GM21367 (cell line): Measurements from ENCODE around the gene RNF17.

ENCODE experiments used
- ATAC-seq: cut with Tn5 transposase; IDR thresholded peaks from one replicate; pipeline ENCODE4 v1.9.1; 2021; ENCODE audit not compliant: unreplicated experiment

Gene RNF17, protein sequence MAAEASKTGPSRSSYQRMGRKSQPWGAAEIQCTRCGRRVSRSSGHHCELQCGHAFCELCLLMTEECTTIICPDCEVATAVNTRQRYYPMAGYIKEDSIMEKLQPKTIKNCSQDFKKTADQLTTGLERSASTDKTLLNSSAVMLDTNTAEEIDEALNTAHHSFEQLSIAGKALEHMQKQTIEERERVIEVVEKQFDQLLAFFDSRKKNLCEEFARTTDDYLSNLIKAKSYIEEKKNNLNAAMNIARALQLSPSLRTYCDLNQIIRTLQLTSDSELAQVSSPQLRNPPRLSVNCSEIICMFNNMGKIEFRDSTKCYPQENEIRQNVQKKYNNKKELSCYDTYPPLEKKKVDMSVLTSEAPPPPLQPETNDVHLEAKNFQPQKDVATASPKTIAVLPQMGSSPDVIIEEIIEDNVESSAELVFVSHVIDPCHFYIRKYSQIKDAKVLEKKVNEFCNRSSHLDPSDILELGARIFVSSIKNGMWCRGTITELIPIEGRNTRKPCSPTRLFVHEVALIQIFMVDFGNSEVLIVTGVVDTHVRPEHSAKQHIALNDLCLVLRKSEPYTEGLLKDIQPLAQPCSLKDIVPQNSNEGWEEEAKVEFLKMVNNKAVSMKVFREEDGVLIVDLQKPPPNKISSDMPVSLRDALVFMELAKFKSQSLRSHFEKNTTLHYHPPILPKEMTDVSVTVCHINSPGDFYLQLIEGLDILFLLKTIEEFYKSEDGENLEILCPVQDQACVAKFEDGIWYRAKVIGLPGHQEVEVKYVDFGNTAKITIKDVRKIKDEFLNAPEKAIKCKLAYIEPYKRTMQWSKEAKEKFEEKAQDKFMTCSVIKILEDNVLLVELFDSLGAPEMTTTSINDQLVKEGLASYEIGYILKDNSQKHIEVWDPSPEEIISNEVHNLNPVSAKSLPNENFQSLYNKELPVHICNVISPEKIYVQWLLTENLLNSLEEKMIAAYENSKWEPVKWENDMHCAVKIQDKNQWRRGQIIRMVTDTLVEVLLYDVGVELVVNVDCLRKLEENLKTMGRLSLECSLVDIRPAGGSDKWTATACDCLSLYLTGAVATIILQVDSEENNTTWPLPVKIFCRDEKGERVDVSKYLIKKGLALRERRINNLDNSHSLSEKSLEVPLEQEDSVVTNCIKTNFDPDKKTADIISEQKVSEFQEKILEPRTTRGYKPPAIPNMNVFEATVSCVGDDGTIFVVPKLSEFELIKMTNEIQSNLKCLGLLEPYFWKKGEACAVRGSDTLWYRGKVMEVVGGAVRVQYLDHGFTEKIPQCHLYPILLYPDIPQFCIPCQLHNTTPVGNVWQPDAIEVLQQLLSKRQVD (N-terminal part only)

GRCh38 chr13:24763596-24764275 lies at the start of gene RNF17:
Gene RNF17 (plus strand): TSS chr13:24764169. CDS start chr13:24764204, 35 bp downstream.
- ATAC-seq = no peak

DNA sequence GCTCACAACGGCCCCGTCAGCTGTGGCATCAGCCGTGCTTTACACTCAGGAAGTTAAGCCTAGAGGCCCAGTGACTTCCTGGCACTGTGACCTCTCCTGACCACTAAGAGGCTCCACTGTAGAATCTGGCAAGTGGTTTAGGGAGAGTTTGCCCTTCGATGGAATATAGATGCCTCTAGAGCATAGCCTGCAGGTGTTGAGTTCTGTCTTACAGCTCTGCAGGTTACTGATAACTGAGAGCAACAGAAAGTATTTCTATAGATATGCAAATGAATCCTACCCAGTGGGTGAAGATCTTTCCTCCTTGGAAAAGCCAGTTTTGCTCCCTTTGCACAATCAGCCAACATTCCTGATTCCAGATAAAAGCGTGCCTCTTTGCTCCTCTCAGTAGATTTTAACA lies 48.0 kb upstream of the RNF17 start:
- no peak for ATAC-seq

- ATAC-seq = no peak
These were observed 47.5 kb upstream of the RNF17 start for GRCh38 chr13:24716446-24716845.

DNA sequence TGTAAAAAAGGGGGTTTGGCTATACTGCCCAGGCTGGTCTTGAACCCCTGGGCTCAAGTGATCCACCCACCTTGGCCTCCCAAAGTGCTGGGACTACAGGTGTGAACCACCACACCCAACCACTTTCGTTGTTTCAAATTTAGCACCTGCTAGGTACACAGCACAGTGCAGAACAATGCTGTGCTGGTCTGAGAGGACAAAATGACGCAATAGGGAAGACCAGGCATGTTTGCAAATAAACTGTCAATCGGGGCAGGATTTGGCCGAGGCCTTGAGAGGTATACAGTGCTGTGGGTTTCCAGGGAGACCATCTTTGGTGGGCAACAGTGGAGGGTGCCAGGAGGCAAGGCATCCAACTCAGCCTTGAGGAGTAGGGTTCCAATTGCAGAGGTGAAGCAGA lies 46.8 kb upstream of the RNF17 start:
- no peak for ATAC-seq

GRCh38 chr13:24718192-24718965 lies 45.6 kb upstream of the RNF17 start:
- ATAC-seq = no peak

- ATAC-seq = no peak
These were observed 44.8 kb upstream of the RNF17 start for GRCh38 chr13:24719139-24719538.

- no peak for ATAC-seq
These were observed 40.8 kb upstream of the RNF17 start for GRCh38 chr13:24723206-24723605.

DNA sequence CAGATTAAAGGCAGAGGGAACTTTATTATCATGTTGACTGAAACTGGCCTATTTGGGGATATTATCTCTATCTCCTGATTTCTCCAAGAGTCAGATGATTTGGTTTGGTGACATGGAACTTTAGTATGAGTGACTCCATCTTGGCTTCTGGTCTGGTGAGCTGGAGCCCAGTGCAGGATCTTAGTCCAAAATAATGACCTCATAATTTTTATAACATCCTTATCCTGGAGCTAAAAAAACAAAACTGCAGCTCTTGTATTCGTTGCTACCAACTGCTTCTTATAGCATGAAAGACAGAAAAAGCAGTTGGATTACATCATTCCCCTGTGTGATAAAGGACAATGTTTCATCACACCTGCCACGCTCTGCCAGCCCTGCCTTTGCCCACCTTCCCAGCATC lies 39.3 kb upstream of the RNF17 start:
- no peak for ATAC-seq

DNA sequence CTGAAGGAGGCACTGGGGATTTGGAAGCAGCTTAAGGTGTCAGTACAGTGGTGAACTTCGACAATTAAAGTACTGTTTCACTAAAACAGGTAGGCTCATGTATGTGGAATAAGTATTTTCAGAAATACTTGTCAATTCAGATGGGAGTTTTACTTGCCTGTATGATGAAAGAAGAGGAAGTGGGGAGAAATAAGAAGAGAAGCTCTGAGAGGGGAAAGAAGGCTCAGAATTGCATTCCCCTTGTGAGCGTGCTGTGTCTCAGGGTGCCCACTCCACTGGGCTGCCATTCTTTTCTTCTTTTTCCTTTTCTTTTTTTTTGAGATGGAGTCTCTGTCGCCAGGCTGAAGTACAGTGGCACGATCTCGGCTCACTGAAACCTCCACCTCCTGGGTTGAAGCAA lies 38.6 kb upstream of the RNF17 start:
- no peak for ATAC-seq

DNA sequence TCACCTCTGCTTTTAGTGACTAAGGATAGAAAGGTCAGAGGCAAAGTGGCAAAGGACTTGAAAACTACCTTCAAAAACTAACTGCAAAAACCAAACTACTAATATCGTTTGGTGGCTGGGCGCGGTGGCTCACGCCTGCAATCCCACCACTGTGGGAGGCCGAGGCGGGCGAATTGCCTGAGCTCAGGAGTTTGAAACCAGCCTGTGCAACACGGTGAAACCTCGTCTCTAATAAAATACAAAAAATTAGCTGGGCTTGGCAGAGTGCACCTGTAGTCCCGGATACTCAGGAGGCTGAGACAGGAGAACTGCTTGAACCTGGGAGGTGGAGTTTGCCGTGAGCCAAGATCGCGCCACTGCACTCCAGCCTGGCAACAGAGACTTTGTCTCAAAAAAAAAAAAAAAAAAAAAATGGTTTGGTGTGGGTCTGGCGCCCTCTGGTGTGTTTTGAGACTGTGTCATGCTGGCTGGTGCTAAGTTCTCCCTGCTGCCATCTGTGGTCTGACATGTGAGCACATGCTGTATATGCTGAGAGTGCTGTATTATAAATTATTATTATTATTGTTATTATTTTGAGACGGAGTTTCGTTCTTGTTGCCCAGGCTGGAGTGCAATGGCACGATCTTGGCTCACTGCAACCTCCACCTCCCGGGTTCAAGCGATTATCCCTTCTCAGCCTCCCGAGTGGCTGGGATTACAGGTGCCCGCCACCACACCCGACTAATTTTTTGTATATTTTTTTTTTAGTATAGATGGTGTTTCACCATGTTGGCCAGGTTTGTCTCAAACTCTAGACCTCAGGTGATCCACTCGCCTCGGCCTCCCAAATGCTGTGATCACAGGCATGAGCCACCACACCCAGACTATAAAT lies 36.0 kb upstream of the RNF17 start:
- ATAC-seq = peak; percentile 78

DNA sequence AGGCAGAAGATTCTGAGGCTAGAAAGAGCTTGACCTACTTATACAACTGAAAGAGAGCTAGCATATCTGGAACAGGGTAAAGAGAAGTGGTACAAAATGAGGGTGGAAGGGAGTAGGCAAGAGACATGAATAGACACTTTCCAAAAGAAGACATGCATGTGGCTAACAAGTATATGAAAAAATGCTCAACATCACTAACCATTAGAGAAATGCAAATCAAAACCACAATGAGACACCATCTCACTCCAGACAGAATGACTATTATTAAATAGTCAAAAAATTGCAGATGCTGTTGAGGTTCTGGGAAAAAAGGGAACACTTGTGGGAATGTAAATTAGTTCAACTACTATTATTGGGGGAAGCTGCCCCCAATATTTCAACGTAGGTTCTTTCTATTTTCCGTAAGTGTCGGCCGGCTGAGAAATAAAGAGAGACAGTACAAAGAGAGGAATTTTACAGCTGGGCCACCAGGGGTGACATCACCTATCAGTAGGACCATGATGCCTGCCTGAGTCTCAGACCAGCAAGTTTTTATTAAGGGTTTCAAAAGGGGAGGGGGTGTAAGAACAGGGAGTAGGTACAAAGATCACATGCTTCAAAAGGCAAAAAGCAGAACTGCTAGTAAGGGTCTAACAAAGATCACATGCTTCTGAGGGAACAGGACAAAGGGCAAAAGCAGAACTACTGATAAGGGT lies 32.9 kb upstream of the RNF17 start:
- ATAC-seq = peak; percentile 72

- no peak for ATAC-seq
These were observed 29.0 kb upstream of the RNF17 start for GRCh38 chr13:24734950-24735349.

DNA sequence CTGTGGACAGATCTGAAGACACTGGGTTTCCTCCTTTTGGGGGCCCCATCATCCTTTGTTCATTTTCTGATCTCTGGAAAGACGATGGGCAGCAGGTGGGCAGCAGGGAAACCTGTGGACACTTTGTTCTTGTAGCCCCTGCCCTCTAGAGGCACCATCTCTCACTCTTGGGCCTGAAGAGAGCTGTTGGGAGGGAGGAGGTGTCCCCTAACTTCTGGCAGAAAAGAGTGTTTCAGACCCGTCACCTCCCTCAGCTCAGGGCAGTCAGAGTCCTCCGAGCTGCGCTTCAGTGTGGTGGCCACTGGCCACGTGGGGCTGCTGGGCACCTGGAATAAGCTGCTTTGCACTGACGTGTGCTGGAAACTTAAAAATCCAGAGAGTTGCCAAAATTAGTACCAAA lies 26.9 kb upstream of the RNF17 start:
- no peak for ATAC-seq

DNA sequence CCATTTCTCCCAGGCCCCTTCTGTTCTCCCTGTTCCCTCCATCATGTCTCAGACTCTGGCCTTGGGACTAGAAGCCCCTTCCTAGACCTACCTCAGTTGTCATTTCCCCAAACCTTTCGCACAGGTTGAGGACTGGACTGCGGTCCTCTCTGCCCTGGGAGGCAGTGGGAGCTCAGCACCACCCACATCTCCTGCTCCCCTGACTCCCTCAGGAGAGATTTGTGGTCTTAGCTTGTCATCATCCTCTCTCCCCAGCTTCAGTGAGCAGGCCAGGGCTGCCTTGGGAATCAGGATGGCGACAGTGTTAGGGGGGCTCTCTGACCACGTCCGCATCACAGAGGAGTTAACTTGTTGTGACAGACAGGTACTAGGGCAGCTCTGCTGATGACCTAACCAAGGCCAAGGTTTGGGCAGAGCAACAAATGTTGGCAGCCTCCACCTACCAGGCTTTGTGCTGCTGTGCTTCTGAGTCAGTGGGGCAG lies 25.6 kb upstream of the RNF17 start:
- no peak for ATAC-seq

- ATAC-seq = no peak
These were observed 23.7 kb upstream of the RNF17 start for GRCh38 chr13:24740014-24740890.

DNA sequence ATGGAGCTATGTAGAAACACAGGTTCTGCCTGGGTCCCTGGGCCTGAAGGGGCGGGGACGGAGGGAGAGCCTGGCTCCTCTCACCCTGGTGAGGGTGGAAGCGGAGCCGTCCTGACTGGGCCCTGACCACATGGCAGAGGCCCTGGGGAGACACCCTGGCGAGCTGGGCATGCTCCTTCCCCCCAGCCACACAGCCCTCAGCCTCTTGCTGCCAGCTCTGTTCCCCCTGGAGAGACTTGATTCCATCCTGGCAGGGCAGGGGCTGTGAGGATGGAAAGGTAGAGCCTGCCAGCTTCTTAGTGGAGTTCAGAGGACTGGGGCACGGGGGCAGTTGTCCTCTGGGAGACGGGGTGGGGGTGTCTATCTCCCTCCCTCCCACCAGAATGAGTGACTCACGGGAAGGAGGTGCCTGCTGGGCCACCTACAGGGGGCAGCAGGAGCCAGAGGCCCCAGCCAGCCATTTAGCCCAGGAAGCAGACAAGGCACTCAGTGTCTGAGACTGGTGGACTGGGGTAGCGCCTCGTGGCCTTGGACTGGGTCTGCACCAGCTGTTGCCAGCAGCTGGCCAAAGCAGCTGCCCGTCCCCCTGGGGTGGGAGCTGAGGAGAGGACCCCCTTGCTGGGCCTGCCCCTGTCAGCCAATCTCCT lies 22.8 kb upstream of the RNF17 start:
- ATAC-seq = no peak

DNA sequence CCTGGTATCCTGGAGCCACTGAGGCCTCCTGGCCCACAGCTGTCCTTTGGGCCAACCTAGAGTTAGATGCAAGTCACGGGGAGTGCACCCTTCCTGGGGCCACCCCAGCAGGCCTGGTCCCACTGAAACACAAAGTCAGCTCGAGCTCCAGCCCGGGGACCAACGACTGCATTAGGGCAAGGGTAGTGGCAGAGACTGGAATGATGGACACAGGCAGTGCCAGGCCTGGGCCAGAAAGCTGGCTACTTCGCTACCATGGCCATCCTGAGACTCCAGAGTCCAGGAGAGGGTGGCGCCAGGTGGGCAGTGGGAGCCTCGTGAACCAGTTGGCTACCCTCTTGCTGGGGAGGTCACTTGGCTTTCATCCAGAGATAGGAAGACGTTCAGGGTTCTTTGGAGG lies 22.2 kb upstream of the RNF17 start:
- ATAC-seq = no peak
